OCI-LY1 (cell line): ENCODE measurements around the gene SRPRB.

Experiments used
- CTCF ChIP-seq: fragments of 200-600 bp; sonication (generic), shearing (Covaris generic); IDR thresholded peaks from 2 replicates; pipeline ENCODE4 v1.5.1; 2017; ENCODE audit warnings: mild to moderate bottlenecking, antibody characterized with exemption, low read length, moderate library complexity, mixed read lengths
- EZH2 ChIP-seq: fragments of 200-600 bp; sonication (generic), shearing (Covaris generic); IDR thresholded peaks from 2 replicates; pipeline ENCODE4 v1.8.0; 2017; ENCODE audit warnings: borderline replicate concordance, mixed run types, mild to moderate bottlenecking, antibody characterized with exemption, low read length, moderate library complexity, mixed read lengths

- TF ChIP-seq CTCF (no peak), EZH2 (no peak)
Observed at GRCh38 chr3:133781570-133781969, 24.0 kb upstream of the SRPRB start.
